Testis (tissue), 2 donors: ENCODE data around the gene HIPK2.

ENCODE experiments used
- CTCF ChIP-seq, 3 experiments: fragments of 450-650 bp in 2 of 3; fragments of 200-600 bp in 1 of 3; sonication (generic) in 1 of 3; IDR thresholded peaks; one replicate each; pipeline ENCODE4 v1.5.1; 2016 to 2019; ENCODE audit warnings: antibody characterized with exemption in 3 of 3, mild to moderate bottlenecking in 2 of 3, moderate library complexity in 1 of 3
- POLR2A ChIP-seq: fragments of 450-650 bp; IDR thresholded peaks from one replicate; pipeline ENCODE4 v1.6.1; 2017; ENCODE audit warnings: antibody characterized with exemption, mild to moderate bottlenecking, moderate library complexity

GRCh38 chr7:139548302-139549028, 229.3 kb downstream of the HIPK2 start:
- TF ChIP-seq CTCF (IDR thresholded peaks at IDR 0.05) (no peak), POLR2A (no peak)
